Islet precursor cell (in vitro differentiated cells): ENCODE results near the gene PLCB1.
"Not testable (repeated sequence)": the region's sequence is repeated elsewhere in the genome, so short reads cannot be mapped to it uniquely, and the experiment has no call there.

Experiments
- DNase-seq: peaks from one replicate; pipeline ENCODE4 v3.0.0-alpha.2; 2018

Gene PLCB1

GRCh38 chr20:8639112-8639778 lies 507.2 kb downstream of the PLCB1 start:
- DNase-seq, result no peak

DNA sequence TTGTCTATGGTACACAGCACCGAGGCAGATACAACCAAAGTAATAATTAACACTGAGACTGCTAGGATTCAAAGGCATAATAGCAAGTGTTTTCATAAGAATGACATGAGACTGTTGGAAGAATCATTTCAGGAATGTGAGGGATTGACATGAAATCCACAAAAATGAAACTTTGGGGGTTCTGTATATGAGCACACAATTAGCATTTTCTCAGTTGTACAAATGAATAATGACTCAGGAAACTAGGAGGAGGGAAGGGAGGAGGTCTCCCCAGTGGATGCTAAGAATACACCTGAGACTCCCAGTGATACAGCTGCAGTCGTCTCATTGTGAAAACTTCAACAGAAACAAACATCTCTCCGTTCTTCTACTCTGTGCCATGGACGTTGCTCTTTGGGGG lies 508.4 kb downstream of the PLCB1 start:
- no peak for DNase-seq

DNA sequence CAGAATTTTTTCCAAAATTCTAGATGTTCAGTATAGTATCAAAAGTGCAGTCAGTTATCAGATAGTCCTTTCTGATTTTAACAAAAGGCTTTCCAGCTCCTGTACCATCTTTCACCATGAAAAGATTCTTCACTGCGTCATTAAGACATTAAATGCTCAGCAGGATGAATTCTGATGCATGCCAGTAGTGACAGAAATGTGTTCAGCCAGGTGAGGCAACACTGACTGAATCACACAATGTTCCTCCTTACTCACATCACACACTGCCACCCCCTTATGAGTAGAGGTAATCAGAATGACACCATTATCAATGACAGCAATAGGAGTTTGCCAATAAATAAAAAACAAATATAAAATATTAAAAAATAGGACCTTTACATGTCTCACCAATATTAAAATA lies 510.2 kb downstream of the PLCB1 start:
- no peak for DNase-seq

DNA sequence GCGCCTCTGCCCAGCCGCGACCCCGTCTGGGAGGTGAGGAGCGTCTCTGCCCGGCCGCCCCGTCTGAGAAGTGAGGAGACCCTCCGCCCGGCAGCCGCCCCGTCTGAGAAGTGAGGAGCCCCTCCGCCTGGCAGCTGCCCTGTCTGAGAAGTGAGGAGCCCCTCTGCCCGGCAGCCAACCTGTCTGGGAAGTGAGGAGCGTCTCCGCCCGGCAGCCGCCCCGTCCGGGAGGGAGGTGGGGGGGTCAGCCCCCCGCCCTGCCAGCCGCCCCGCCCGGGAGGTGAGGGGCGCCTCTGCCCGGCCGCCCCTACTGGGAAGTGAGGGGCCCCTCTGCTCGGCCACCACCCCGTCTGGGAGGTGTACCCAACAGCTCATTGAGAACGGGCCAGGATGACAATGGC lies 512.4 kb downstream of the PLCB1 start:
- DNase-seq, result not testable (repeated sequence)

- no peak for DNase-seq
Observed at GRCh38 chr20:8645326-8645725, 513.3 kb downstream of the PLCB1 start.

DNA sequence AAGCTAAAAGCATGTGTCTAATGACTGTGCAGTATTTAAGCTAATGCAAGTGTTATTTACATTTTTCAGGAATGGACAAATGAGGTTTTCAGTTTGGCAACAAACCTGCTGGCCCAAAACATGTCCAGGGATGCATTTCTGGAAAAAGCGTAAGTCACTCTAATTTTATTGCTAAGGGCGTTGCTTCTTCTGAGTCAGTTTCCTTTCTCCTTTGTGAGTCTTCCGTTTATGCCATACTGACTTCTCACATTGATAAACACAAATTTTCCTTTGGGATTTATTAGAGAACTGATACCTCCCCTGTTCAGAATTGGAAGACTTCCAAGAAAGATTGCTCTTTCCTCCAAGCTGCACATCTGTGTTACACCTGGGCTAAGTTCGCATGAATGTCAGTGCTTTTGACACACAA lies 514.0 kb downstream of the PLCB1 start:
- no peak for DNase-seq

DNA sequence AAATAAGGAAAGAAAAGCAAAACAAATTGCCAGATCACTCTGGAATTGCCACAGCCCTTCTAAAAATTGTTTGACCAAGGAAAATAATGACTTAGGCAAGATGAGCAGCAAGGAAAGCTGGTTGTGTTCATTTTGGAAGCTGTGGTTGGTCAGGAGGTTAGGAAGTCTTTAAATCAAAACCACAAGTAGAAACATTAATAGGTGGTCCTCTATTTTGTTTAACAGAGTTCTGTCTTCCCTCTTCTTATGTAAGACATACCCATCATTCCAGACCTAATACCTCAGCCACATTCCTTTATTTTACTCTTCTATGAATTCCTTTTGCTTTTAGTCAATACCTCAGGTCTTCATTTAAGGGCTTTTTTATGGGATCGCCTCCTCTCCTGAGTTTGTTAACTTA lies 514.6 kb downstream of the PLCB1 start:
- no peak for DNase-seq

- no peak for DNase-seq
Observed at GRCh38 chr20:8647961-8648441, 515.9 kb downstream of the PLCB1 start.

DNA sequence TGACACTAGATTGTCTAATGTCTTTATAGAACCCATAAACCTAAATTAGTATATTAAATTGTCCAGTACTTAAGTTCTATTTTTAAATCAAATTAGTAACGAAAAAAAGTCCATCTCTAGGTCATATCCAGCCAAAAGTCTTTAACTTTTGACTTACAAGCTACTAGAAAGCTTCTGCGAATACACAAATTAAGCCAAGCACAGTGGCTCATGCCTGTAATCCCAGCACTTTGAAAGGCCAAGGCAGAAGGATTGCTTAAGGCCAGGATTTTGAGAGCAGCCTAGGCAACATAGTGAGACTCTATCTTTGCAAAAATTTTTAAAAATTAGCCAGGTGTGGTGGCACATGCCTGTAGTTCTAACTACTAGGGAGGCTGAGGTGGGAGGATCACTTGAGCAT lies 516.4 kb downstream of the PLCB1 start:
- DNase-seq, result no peak

DNA sequence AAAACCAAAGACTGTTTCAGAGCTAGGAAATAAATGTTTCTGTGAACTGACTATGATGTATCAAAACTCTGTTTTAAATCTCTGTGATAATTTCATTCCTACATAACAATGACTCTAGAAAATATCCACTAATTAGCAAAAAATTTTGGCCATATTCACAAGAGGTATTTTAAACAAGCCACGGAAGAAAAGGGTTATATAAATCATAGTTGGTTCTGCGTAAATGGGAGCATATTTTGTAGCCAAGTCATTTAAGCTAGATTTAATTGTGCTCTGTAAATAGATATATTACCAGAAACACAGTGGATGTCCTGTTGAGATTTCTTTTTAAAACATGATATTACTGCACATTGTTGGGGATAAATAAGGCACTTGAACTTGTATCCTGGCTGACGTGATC lies 520.3 kb downstream of the PLCB1 start:
- DNase-seq, result no peak

- DNase-seq, result no peak
Observed at GRCh38 chr20:8654486-8654885, 522.4 kb downstream of the PLCB1 start.

GRCh38 chr20:8656335-8656734 lies 524.3 kb downstream of the PLCB1 start:
- no peak for DNase-seq

DNA sequence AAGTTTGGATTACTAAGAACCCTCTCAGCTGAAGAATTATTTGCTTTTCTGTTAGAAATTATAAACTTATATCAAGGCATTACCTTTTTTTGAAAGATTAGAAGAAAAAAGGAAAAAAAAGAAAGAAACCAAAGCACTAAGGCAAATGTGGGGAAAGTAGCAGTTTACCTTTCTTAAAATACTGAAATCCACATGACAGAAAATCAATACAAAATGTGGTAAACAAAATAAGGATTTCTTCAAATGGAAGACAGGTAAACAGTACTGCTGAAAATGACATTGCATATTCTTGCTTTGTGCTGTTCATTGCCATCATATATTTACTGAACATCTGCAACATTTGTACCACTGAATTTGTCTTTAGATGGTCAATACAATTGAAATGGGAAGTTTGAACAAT lies 525.6 kb downstream of the PLCB1 start:
- DNase-seq, result no peak

GRCh38 chr20:8658103-8658502 lies 526.0 kb downstream of the PLCB1 start:
- DNase-seq, result no peak

DNA sequence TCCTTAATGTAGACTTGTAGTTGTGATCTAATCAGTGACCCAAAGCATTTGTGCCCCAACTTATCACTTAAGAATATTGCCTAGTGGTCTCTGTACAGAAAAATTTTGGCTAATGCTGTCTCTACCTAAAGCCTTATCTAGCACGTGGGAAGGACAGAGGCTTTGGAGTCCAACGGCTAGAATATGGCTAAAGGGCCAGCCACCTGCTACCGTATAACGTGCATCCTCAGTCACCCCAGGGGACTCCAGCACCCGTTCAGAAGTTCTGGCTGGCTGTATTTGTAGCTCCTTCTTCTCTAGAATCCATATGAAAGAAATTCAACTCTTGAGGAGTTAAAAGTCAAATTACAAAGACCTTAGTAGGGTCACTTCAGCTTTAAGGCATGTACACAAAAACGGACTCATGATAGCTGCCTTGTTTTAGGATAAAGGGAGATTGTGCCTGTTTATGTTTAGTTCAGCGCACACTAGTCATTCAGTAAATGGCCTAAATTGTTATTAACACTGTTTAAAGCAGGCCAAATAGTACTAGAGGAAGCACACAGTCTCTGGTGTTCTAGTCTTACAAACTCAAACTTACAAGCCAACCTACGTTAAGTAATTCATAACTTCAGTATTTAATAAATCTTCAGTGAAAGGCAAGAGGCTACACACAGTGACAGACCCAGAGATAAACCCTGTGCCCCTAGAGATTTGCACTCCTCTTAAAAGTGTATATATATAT lies 529.3 kb downstream of the PLCB1 start:
- DNase-seq, result no peak

DNA sequence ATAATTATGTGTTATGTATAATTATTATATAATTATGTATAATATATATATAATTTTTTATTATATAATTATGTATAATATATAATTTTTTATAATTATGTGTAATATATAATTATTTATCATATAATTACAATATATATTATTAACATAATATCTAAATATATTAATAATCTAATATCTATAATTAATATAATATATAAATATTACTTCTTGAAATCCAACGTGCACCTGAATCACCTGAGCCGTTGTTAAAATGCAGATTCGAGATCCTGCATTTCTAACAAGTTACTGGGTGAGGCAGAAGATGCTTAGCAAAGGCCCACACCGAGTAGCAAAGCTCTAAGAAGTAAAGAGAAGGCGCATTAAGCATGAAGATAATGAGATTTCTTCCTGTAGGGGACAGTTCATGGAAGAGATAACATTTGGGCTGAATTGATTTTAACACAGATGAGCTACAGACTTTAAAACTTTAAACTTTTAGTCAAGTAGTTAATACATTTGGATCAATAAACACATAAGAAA lies 530.4 kb downstream of the PLCB1 start:
- DNase-seq, result no peak

GRCh38 chr20:8663424-8663823 lies 531.4 kb downstream of the PLCB1 start:
- no peak for DNase-seq

DNA sequence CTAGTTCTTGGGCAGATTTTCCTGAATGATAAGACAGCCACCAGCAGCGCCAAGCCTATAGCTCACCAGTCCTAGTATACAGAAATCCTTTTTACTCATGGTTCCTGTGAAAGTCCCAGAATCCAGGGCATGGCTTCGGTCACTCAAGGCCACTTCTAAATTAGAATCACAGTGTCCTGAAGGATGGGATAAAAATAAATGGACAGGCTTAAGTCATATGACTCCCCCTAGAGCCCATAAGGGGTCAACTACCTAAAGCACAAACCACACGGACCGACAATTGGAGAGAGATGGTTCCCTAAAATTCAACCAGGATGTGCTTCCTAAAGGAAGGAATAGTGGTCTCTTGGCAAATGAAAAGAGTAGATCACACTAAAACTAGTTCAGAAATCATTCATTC lies 532.7 kb downstream of the PLCB1 start:
- no peak for DNase-seq

DNA sequence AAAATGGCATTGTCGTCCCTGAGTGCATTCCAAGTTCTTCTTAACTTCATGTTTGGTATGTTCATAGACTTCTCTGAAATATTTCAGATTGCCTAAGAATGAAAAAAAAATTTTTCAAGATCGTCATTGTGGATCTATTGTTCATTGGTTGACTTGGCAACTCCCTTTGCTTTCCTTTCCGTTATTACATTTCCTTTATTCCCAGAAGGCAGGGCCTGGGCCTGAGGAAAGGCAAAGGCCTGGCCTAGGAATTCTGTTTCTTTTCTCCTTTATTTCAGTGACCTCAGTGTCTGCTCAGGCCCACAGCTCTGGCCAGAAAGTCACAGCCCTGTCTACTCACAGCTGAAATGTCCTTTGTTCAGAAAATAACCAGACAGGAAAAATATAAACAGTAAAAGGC lies 535.2 kb downstream of the PLCB1 start:
- DNase-seq, result no peak

- DNase-seq, result no peak
Observed at GRCh38 chr20:8670207-8670892, 538.3 kb downstream of the PLCB1 start.

DNA sequence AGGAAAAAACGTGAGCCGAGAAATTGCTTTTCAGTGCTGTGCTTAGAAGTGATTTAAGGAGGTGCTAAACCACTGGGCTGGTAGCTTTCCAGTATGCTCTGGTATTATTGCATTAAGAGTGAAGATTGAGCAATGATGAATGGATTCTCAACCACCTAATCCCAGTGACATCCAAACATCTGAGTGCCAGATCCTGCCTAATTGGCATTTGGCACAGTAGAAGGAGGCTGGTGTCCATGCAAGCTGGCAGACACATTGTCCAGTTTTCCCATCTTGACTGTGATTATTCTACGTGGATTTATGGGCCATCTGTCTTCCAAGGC lies 538.8 kb downstream of the PLCB1 start:
- no peak for DNase-seq

GRCh38 chr20:8671370-8671961 lies 539.4 kb downstream of the PLCB1 start:
- no peak for DNase-seq

DNA sequence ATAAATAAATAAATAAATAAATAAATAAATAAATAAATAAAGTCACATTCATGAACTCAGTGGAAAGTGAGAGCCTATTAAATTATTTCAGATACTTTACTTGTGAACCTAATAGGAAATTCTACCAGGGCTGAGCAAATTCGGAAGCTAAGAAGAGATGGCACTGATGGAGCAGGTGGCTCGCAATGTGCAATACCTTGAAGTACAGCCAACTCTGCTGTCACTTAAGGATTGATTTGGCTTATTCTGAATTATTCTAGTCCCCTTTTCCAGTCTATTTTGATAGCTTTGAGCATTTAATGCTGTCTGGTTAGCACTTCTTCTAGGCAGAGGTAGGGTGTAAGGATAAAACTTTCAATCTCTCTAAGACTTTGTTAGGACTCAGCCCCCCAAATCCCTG lies 541.0 kb downstream of the PLCB1 start:
- DNase-seq, result no peak

- no peak for DNase-seq
Observed at GRCh38 chr20:8675896-8676295, 543.8 kb downstream of the PLCB1 start.
